Esophagus squamous epithelium (tissue), 5 donors: ENCODE results near the gene ABLIM2. TPM values are rescaled to one million over a fixed set of nuclear protein-coding genes. Genes with fewer than 3 reads are reported as not detected.

Experiments used
- DNase-seq: peaks from one replicate; lab custom pipeline; 2025; lab: John Stamatoyannopoulos, UW
- H3K27ac ChIP-seq, 4 donors: fragments of 200-600 bp; sonication (generic); one replicate each; pipeline ENCODE4 v1.5.1; 2016 to 2019; ENCODE audit warnings: mild to moderate bottlenecking in 1 of 4
- H3K27me3 ChIP-seq, 4 donors: fragments of 200-600 bp; sonication (generic); 1 replicate in 3 of 4; 2 replicates in 1 of 4; pipeline versions ENCODE4 v1.5.1 to v1.6.0; 2017 to 2021; ENCODE audit warnings: antibody characterized with exemption in 1 of 4
- H3K36me3 ChIP-seq, 3 donors: fragments of 200-600 bp; sonication (generic); one replicate each; pipeline ENCODE4 v1.5.1; 2016 to 2019
- H3K4me1 ChIP-seq, 3 donors: fragments of 200-600 bp; sonication (generic); one replicate each; pipeline ENCODE4 v1.5.1; 2017 to 2019
- H3K4me3 ChIP-seq, 4 donors: fragments of 200-600 bp; sonication (generic); 1 replicate in 3 of 4; 2 replicates in 1 of 4; pipeline ENCODE4 v1.5.1; 2016 to 2019; ENCODE audit warnings: mild to moderate bottlenecking in 2 of 4, moderate library complexity in 1 of 4
- H3K9me3 ChIP-seq, 3 donors: fragments of 200-600 bp; sonication (generic); one replicate each; pipeline ENCODE4 v1.5.1; 2016 to 2019
- CTCF ChIP-seq, 6 experiments: fragments of 450-650 bp in 4 of 6; fragments of 200-600 bp in 2 of 6; sonication (generic) in 2 of 6; IDR thresholded peaks; one replicate each; pipeline ENCODE4 v1.5.1; 2016 to 2019; ENCODE audit warnings: antibody characterized with exemption in 6 of 6, mild to moderate bottlenecking in 4 of 6, moderate library complexity in 4 of 6
- POLR2A ChIP-seq, 4 donors: fragments of 450-650 bp; IDR thresholded peaks; one replicate each; pipeline ENCODE4 v1.6.1; 2017; ENCODE audit warnings: antibody characterized with exemption in 4 of 4, mild to moderate bottlenecking in 4 of 4, moderate library complexity in 3 of 4
- WGBS, 2 donors: methylation state at CpG; one replicate each; pipeline ENCODE4 v1.1.5; 2018; 5-methylcytosine and 5-hydroxymethylcytosine counted together
- intact Hi-C: fragments of 100-400 bp; cut with DNase I; formaldehyde crosslinking; loops from one replicate; pipeline ENCODE4 v1.15.0; 2022
- total RNA-seq, 4 donors: library from RNA; depleted of rRNA; stranded (reverse); fragments of >200 nt; gene quantifications; one replicate each; pipeline ENCODE4 v1.1.0, GENCODE V29; 2016
- donor health status: DM: yes; HTN: yes; CAD: no.

ABLIM2 gene
- total RNA-seq, 4 donors from 2014 or later = 13.5 to 26.7 (median 15.7) TPM

GRCh38 chr4:8115916-8116315, 42.7 kb downstream of the ABLIM2 start:
- Histone ChIP-seq H3K36me3 (no peaks in the 10 kb centered on the region), H3K9me3 (no peaks in the 10 kb centered on the region), H3K27me3 (no peaks in the 10 kb centered on the region), H3K27ac (no peak overlapping the region), H3K4me1 (peaks cover 0 to 33% (median 6%) of the 10 kb centered on the region in 3 donors), H3K4me3 (no peak overlapping the region)
- TF ChIP-seq CTCF (IDR thresholded peaks at IDR 0.05) (no peak), POLR2A (IDR thresholded peaks at IDR 0.05) (no peak)
- intact Hi-C loops = no loop called here
- 70 to 72% methylated on average over 6 to 8 of the region's 8 CpGs for WGBS, 2 donors
- DNase-seq = no peak

- no peak overlapping the region for H3K4me3 ChIP-seq
- TF ChIP-seq CTCF (IDR thresholded peaks at IDR 0.05) (no peak), POLR2A (IDR thresholded peaks at IDR 0.05) (no peak)
- H3K27ac ChIP-seq = no peak overlapping the region
- H3K36me3 ChIP-seq = no peaks in the 10 kb centered on the region
- 72 to 74% methylated on average over 3 to 5 of the region's 5 CpGs for WGBS, 2 donors
- intact Hi-C loops = no loop called here
- no peaks in the 10 kb centered on the region for H3K27me3 ChIP-seq
- H3K9me3 ChIP-seq = no peaks in the 10 kb centered on the region
- DNase-seq = no peak
- peaks cover 0 to 33% (median 6%) of the 10 kb centered on the region in 3 donors for H3K4me1 ChIP-seq
These were observed 43.5 kb downstream of the ABLIM2 start for GRCh38 chr4:8115203-8115520.

- no peaks in the 10 kb centered on the region for H3K36me3 ChIP-seq
- no peak overlapping the region for H3K4me3 ChIP-seq
- H3K27me3 ChIP-seq = no peaks in the 10 kb centered on the region
- TF ChIP-seq CTCF (IDR thresholded peaks at IDR 0.05) = no peak
- no peak for TF ChIP-seq POLR2A (IDR thresholded peaks at IDR 0.05)
- intact Hi-C loops = no loop called here
- H3K27ac ChIP-seq = peak overlapping the region in 2 of 4 donors; percentile 52 to 58
- peaks cover 0 to 33% (median 6%) of the 10 kb centered on the region in 3 donors for H3K4me1 ChIP-seq
- 18 to 61% methylated on average over 2 to 10 of the region's 21 CpGs for WGBS, 2 donors
- no peak for DNase-seq
- no peaks in the 10 kb centered on the region for H3K9me3 ChIP-seq
These were observed 44.0 kb downstream of the ABLIM2 start for GRCh38 chr4:8114456-8115202.

- Histone ChIP-seq H3K9me3 (no peaks in the 10 kb centered on the region), H3K4me3 (no peak overlapping the region), H3K4me1 (peaks cover 0 to 33% (median 6%) of the 10 kb centered on the region in 3 donors), H3K36me3 (no peaks in the 10 kb centered on the region), H3K27ac (peak overlapping the region in 3 of 4 donors; percentile 30 to 58 (median 52)), H3K27me3 (peaks cover 0 to 4% (median 0%) of the 10 kb centered on the region in 4 donors)
- TF ChIP-seq CTCF (IDR thresholded peaks at IDR 0.05) = no peak
- no peak for TF ChIP-seq POLR2A (IDR thresholded peaks at IDR 0.05)
- 67 to 80% methylated on average over 9 to 10 of the region's 15 CpGs for WGBS, 2 donors
- DNase-seq = no peak
- intact Hi-C loops = no loop called here
These were observed 44.8 kb downstream of the ABLIM2 start for GRCh38 chr4:8113611-8114377.

- intact Hi-C loops = no loop called here
- TF ChIP-seq POLR2A (IDR thresholded peaks at IDR 0.05) (no peak), CTCF (IDR thresholded peaks at IDR 0.05) (no peak)
- WGBS, 2 donors = 67 to 72% methylated on average over 3 to 6 of the region's 10 CpGs
- Histone ChIP-seq H3K9me3 (no peaks in the 10 kb centered on the region), H3K4me3 (no peak overlapping the region), H3K27me3 (peaks cover 0 to 11% (median 0%) of the 10 kb centered on the region in 4 donors), H3K36me3 (no peaks in the 10 kb centered on the region), H3K4me1 (peaks cover 0 to 28% (median 6%) of the 10 kb centered on the region in 3 donors), H3K27ac (no peak overlapping the region)
- DNase-seq = no peak
These were observed 45.9 kb downstream of the ABLIM2 start for GRCh38 chr4:8112672-8113071.
